Liver (tissue), 9 donors: ENCODE measurements around the gene RAB7A. TPM values are rescaled to one million over a fixed set of nuclear protein-coding genes. Genes with fewer than 3 reads are reported as not detected.

ENCODE experiments used
- DNase-seq: peaks from one replicate; pipeline ENCODE4 v3.0.0-alpha.2; 2017; ENCODE audit warnings: low spot score
- H3K27ac ChIP-seq, 2 donors: one replicate each; pipeline ENCODE4 v1.7.0; 2013; ENCODE audit warnings: inconsistent platforms in 2 of 2, low read length in 2 of 2, control low read depth in 1 of 2, low read depth in 1 of 2, mild to moderate bottlenecking in 1 of 2
- H3K27me3 ChIP-seq, 4 donors: one replicate each; pipeline versions ENCODE4 v1.6.1 to v1.7.0; 2013; ENCODE audit warnings: low read length in 3 of 4, inconsistent platforms in 1 of 4, mild to moderate bottlenecking in 1 of 4, moderate library complexity in 1 of 4; ENCODE audit not compliant: control insufficient read depth in 4 of 4, insufficient read depth in 4 of 4
- H3K36me3 ChIP-seq, 4 donors: one replicate each; pipeline versions ENCODE4 v1.6.1 to v1.7.0; 2013; ENCODE audit warnings: low read length in 3 of 4, mild to moderate bottlenecking in 3 of 4, low read depth in 1 of 4, moderate library complexity in 1 of 4; ENCODE audit not compliant: control insufficient read depth in 4 of 4, insufficient read depth in 3 of 4
- H3K4me1 ChIP-seq, 4 donors: one replicate each; pipeline versions ENCODE4 v1.6.1 to v1.7.0; 2013; ENCODE audit warnings: low read length in 3 of 4, mild to moderate bottlenecking in 3 of 4, moderate library complexity in 1 of 4; ENCODE audit not compliant: control insufficient read depth in 4 of 4, insufficient read depth in 4 of 4
- H3K4me3 ChIP-seq, 3 donors: one replicate each; pipeline versions ENCODE4 v1.6.1 to v1.7.0; 2013; ENCODE audit warnings: low read length in 3 of 3, control low read depth in 1 of 3, low read depth in 1 of 3, mild to moderate bottlenecking in 1 of 3
- H3K9ac ChIP-seq, 2 donors: one replicate each; pipeline ENCODE4 v1.7.0; 2013; ENCODE audit warnings: low read length in 2 of 2, mild to moderate bottlenecking in 2 of 2, moderate library complexity in 2 of 2, control low read depth in 1 of 2, low read depth in 1 of 2
- H3K9me3 ChIP-seq, 4 donors: one replicate each; pipeline versions ENCODE4 v1.6.1 to v1.7.0; 2013; ENCODE audit warnings: low read length in 3 of 4; ENCODE audit not compliant: control insufficient read depth in 4 of 4
- ATF3 ChIP-seq: IDR thresholded peaks from 2 replicates; pipeline ENCODE4 v1.6.1; 2016; ENCODE audit warnings: antibody characterized with exemption
- EGR1 ChIP-seq, 2 donors: IDR thresholded peaks; 2 replicates each; pipeline ENCODE4 v1.6.1; 2016 to 2018; ENCODE audit warnings: antibody characterized with exemption in 2 of 2, low read depth in 2 of 2
- FOXA1 ChIP-seq: IDR thresholded peaks from 2 replicates; pipeline ENCODE4 v1.6.1; 2016; ENCODE audit warnings: antibody characterized with exemption
- FOXA2 ChIP-seq: IDR thresholded peaks from 2 replicates; pipeline ENCODE4 v1.6.1; 2016; ENCODE audit warnings: antibody characterized with exemption
- GABPA ChIP-seq, 2 donors: IDR thresholded peaks in 1 of 2; conservative IDR thresholded peaks in 1 of 2; 2 replicates each; pipeline ENCODE4 v1.6.1; 2016; ENCODE audit warnings: antibody characterized with exemption in 2 of 2, mild to moderate bottlenecking in 1 of 2, moderate library complexity in 1 of 2
- HNF4A ChIP-seq, 2 donors: conservative IDR thresholded peaks; 2 replicates each; pipeline ENCODE4 v1.6.1; 2016; ENCODE audit warnings: antibody characterized with exemption in 2 of 2, mild to moderate bottlenecking in 2 of 2
- HNF4G ChIP-seq: IDR thresholded peaks from 2 replicates; pipeline ENCODE4 v1.6.1; 2016; ENCODE audit warnings: antibody characterized with exemption
- MAX ChIP-seq: IDR thresholded peaks from 2 replicates; pipeline ENCODE4 v1.6.1; 2016; ENCODE audit warnings: antibody characterized with exemption
- NR2F2 ChIP-seq: IDR thresholded peaks from 2 replicates; pipeline ENCODE4 v1.6.1; 2016; ENCODE audit warnings: antibody characterized with exemption
- REST ChIP-seq: IDR thresholded peaks from 2 replicates; pipeline ENCODE4 v1.6.1; 2016; ENCODE audit warnings: antibody characterized with exemption, mild to moderate bottlenecking
- RXRA ChIP-seq, 2 donors: IDR thresholded peaks; 2 replicates each; pipeline ENCODE4 v1.6.1; 2017 to 2018; ENCODE audit warnings: antibody characterized with exemption in 2 of 2, mild to moderate bottlenecking in 1 of 2
- SP1 ChIP-seq: IDR thresholded peaks from 2 replicates; pipeline ENCODE4 v1.6.1; 2018; ENCODE audit warnings: antibody characterized with exemption, mild to moderate bottlenecking
- TAF1 ChIP-seq: conservative IDR thresholded peaks from 2 replicates; pipeline ENCODE4 v1.6.1; 2016; ENCODE audit warnings: antibody characterized with exemption, mild to moderate bottlenecking
- YY1 ChIP-seq: IDR thresholded peaks from 2 replicates; pipeline ENCODE4 v1.6.1; 2016; ENCODE audit warnings: antibody characterized with exemption, mild to moderate bottlenecking
- ZBTB33 ChIP-seq: IDR thresholded peaks from 2 replicates; pipeline ENCODE4 v1.6.1; 2016; ENCODE audit warnings: antibody characterized with exemption
- WGBS: extraction: QIAGEN DNeasy Blood & Tissue Kit; methylation state at CpG from one replicate; pipeline ENCODE4 v1.1.7; 2013; 5-methylcytosine and 5-hydroxymethylcytosine counted together
- polyA plus RNA-seq, 2 donors: library from polyadenylated mRNA; stranded (reverse) in 1 of 2; unstranded in 1 of 2; fragments of 200-250 nt in 1 of 2; fragments of >200 nt in 1 of 2; fragmentation: Nextera tagmentation in 1 of 2; extraction: Ambion mirVana in 1 of 2; gene quantifications; one replicate each; pipeline versions ENCODE4 v1.2.1 to v1.2.3, GENCODE V29; 2013 to 2015
- total RNA-seq, 2 donors: library from RNA; depleted of rRNA; stranded (reverse); fragments of >200 nt; gene quantifications; one replicate each; pipeline ENCODE4 v1.2.3, GENCODE V29; 2014
- donor health status: healthy.
- donor health status: healthy.
- donor health status: healthy.
- donor health status: healthy.
- donor health status: healthy.

The RAB7A gene
- total and polyA plus RNA-seq, 4 donors, result 34.6 to 90.6 (median 63.4) TPM

- DNase-seq, result no peak
- Histone ChIP-seq H3K9me3 (no peaks in the 10 kb centered on the region), H3K27ac (peak overlapping the region; percentile 30 to 52), H3K4me1 (peaks cover 0 to 16% (median 8%) of the 10 kb centered on the region in 4 donors), H3K9ac (no peak overlapping the region), H3K27me3 (no peaks in the 10 kb centered on the region), H3K4me3 (peak overlapping the region in 1 of 3 donors; percentile 5), H3K36me3 (peaks cover 3 to 38% (median 24%) of the 10 kb centered on the region in 4 donors)
- TF ChIP-seq NR2F2, result no peak
- no peak for TF ChIP-seq EGR1 (IDR thresholded peaks at IDR 0.05; ENCODE audit: low read depth in 2 of 2)
- TF ChIP-seq SP1, result no peak
- no peak for TF ChIP-seq REST
- no peak for TF ChIP-seq RXRA (IDR thresholded peaks at IDR 0.05)
- TF ChIP-seq GABPA (IDR thresholded peaks at IDR 0.05 in 1 of 2, conservative IDR thresholded peaks at IDR 0.05 in 1 of 2), result no peak
- no peak for TF ChIP-seq FOXA1
- TF ChIP-seq MAX, result no peak
- no peak for TF ChIP-seq FOXA2
- TF ChIP-seq HNF4A (conservative IDR thresholded peaks at IDR 0.05), result no peak
- WGBS, result 46% methylated on average over 5 of the region's 5 CpGs
These were observed 78.2 kb downstream of the RAB7A start for GRCh38 chr3:128804017-128804810.

GRCh38 chr3:128804811-128805155 lies 78.8 kb downstream of the RAB7A start:
- peaks cover 2 to 34% (median 20%) of the 10 kb centered on the region in 4 donors for H3K36me3 ChIP-seq
- peaks cover 0 to 16% (median 8%) of the 10 kb centered on the region in 4 donors for H3K4me1 ChIP-seq
- peak overlapping the region; percentile 16 to 47 for H3K27ac ChIP-seq
- 69% methylated on average over 5 of the region's 5 CpGs for WGBS
- H3K4me3 ChIP-seq, result no peak overlapping the region
- no peak overlapping the region for H3K9ac ChIP-seq
- no peaks in the 10 kb centered on the region for H3K27me3 ChIP-seq
- H3K9me3 ChIP-seq, result no peaks in the 10 kb centered on the region
- TF ChIP-seq REST (no peak), YY1 (no peak), HNF4G (no peak), FOXA1 (no peak), TAF1 (no peak), ATF3 (no peak), ZBTB33 (no peak), MAX (no peak)
- DNase-seq, result no peak
